H7 (cell line): ENCODE results near the gene PSMD13. TPM values are rescaled to one million over a fixed set of nuclear protein-coding genes. Genes with fewer than 3 reads are reported as not detected.
A peak's percentile ranks its signal among the peaks of the same experiment; 100 is the strongest.

Source experiments
- DNase-seq: peaks from one replicate; pipeline ENCODE4 v3.0.0; 2012
- H3K27me3 ChIP-seq: 2 replicates; pipeline ENCODE4 v1.6.0; 2011; ENCODE audit warnings: mild to moderate bottlenecking, low read length; ENCODE audit not compliant: control insufficient read depth, insufficient read depth
- H3K36me3 ChIP-seq: replicated peaks from 2 replicates; pipeline ENCODE4 v1.5.1; 2011; ENCODE audit warnings: low read length; ENCODE audit not compliant: control insufficient read depth, insufficient read depth
- H3K4me3 ChIP-seq: 2 replicates; pipeline ENCODE4 v1.5.1; 2011; ENCODE audit warnings: low read depth, mild to moderate bottlenecking, control low read depth, low read length, moderate library complexity; ENCODE audit not compliant: insufficient read depth
- total RNA-seq: library from RNA; depleted of rRNA; stranded (reverse); fragments of >200 nt; shearing (Covaris generic); gene quantifications from 2 replicates; pipeline ENCODE4 v1.2.3, GENCODE V29; 2014

PSMD13 gene
- total RNA-seq, 1 experiment from 2014 or later: 234 TPM

- peak; percentile 97 for DNase-seq
- H3K36me3 ChIP-seq: peaks cover 2% of the 10 kb centered on the region
- H3K4me3 ChIP-seq: peak within 1 kb of the TSS; percentile 54
- H3K27me3 ChIP-seq: peaks cover 12% of the 10 kb centered on the region
Measured at GRCh38 chr11:288478-289397, 52.0 kb downstream of the PSMD13 start, which contains the start of gene PGGHG. Gene PGGHG, plus strand, starts transcription at chr11:289126. Its CDS starts 691 bp downstream, at chr11:289817.

GRCh38 chr11:289398-289711 is 52.6 kb downstream of the PSMD13 start:
- peaks cover 12% of the 10 kb centered on the region for H3K27me3 ChIP-seq
- peaks cover 2% of the 10 kb centered on the region for H3K36me3 ChIP-seq
- peak overlapping the region; percentile 30 for H3K4me3 ChIP-seq
- no peak for DNase-seq

DNA sequence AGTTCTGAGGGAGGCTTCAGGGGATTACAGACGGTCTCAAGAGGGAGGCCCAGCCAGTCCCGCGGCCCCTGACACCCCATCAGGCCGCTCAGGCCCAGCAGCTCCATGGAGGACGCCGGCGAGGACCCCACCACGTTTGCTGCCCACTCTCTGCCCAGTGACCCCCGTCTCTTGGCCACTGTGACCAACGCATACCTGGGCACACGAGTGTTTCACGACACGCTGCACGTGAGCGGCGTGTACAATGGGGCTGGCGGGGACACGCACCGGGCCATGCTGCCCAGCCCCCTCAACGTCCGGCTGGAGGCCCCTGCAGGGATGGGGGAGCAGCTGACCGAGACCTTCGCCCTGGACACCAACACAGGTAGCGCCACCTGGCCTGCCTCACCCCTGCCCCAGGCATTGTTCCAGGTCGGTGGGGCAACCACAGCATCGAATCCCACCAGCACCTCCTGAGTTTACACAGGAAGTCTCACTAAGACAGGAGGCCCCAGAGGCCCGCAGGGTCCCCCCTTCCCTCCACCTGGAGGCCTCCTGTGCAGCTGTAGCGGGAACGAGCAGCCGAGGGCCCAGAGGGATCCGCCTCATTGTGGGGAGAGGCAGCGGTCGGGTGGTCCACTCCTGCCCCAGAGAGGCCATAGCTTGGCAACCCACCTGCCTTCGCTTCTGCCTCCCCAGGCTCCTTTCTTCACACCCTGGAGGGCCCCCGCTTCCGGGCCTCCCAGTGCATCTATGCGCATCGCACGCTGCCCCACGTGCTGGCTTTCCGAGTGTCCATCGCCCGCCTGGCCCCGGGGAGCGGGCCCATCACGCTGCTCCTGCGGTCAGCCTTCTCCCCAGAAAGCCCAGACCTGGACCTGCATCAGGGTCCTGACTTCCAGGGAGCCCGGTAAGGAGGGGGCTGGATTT is 53.2 kb downstream of the PSMD13 start:
- peaks cover 2% of the 10 kb centered on the region for H3K36me3 ChIP-seq
- peak overlapping the region; percentile 30 for H3K4me3 ChIP-seq
- peaks cover 12% of the 10 kb centered on the region for H3K27me3 ChIP-seq
- DNase-seq: peak; percentile 73

GRCh38 chr11:290621-291231 is 54.0 kb downstream of the PSMD13 start:
- peak; percentile 67 for DNase-seq
- Histone ChIP-seq H3K27me3 (peaks cover 12% of the 10 kb centered on the region), H3K36me3 (peaks cover 2% of the 10 kb centered on the region), H3K4me3 (no peak overlapping the region)

- Histone ChIP-seq H3K36me3 (peaks cover 2% of the 10 kb centered on the region), H3K27me3 (peaks cover 12% of the 10 kb centered on the region), H3K4me3 (no peak overlapping the region)
- peak; percentile 66 for DNase-seq
Measured at GRCh38 chr11:291281-292210, 54.8 kb downstream of the PSMD13 start.

DNA sequence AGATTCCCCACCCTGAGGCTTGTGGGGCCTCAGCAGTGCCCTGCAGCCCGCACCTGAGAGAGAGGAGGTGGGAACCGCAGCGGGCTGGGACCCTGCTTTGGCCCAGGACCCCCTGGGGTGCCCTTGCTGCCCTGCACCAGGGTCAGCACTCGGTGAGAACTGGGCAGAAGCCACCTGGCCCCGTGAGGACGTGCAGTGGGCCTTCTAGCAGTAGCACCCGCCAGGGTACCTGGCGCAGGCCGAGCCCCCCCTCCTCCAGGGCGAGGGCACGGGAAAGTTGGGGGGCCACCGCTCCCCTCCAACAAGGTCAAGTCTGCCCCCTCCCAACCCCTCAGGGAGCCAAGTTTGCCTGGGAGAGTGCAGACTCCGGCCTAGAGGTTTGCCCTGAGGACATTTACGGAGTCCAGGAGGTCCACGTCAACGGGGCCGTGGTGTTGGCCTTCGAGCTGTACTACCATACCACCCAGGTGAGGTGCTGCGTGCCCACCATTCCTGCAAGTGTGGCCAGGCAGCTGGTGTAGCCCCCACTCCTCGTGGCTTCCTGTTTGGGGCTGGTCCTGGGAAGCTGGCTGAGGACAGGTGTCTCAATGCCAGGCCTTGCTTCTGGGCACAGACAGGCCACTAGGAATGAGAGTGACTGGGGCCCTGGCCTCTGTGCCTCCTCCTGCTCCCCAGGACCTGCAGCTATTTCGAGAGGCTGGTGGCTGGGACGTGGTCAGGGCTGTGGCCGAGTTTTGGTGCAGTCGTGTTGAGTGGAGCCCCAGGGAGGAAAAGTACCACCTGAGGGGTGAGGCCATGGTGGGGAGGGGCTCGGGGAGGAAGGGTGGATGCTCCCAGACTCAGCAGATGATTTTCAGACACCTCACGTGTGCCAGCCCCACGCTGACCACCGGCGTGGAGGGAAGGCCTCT is 55.7 kb downstream of the PSMD13 start:
- DNase-seq: peak; percentile 30
- Histone ChIP-seq H3K27me3 (peaks cover 11% of the 10 kb centered on the region), H3K36me3 (peaks cover 2% of the 10 kb centered on the region), H3K4me3 (no peak overlapping the region)

GRCh38 chr11:293271-293851 is 56.6 kb downstream of the PSMD13 start:
- Histone ChIP-seq H3K27me3 (peaks cover 2% of the 10 kb centered on the region), H3K36me3 (peaks cover 2% of the 10 kb centered on the region), H3K4me3 (no peak overlapping the region)
- DNase-seq: peak; percentile 33

DNA sequence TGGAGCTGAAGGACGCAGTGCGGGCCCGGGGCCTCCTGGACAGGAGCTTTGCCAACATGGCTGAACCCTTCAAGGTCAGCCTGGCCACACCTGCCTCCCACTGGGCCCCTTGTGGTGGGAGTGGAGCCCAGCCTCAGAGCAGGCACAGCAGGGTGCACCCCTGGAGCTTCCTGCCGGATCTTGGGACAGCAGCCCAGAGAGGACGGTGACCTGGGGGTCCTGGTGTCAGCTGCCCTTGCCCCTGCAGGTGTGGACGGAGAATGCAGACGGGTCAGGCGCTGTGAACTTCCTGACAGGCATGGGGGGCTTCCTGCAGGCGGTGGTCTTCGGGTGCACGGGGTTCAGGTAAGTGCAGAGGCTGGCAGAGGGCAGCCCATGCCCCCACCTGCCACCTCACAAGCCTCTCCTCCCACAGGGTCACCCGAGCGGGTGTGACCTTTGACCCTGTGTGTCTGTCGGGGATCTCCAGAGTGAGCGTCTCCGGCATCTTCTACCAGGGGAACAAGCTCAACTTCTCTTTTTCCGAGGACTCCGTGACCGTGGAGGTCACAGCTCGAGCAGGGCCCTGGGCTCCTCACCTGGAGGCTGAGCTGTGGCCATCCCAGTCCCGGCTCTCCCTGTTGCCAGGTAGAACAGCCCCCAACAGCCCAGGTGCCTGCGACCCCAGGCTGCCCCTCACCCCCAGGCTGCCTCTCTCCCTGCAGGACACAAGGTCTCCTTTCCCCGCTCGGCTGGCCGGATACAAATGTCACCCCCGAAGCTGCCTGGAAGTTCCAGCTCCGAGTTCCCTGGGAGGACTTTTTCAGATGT is 57.3 kb downstream of the PSMD13 start:
- peak; percentile 35 for DNase-seq
- peaks cover 2% of the 10 kb centered on the region for H3K36me3 ChIP-seq
- no peak overlapping the region for H3K4me3 ChIP-seq
- H3K27me3 ChIP-seq: no peaks in the 10 kb centered on the region

GRCh38 chr11:294780-295179 is 58.0 kb downstream of the PSMD13 start:
- Histone ChIP-seq H3K27me3 (no peaks in the 10 kb centered on the region), H3K4me3 (no peak overlapping the region), H3K36me3 (peaks cover 2% of the 10 kb centered on the region)
- DNase-seq: peak; percentile 31

- peak; percentile 44 for DNase-seq
- no peaks in the 10 kb centered on the region for H3K27me3 ChIP-seq
- H3K4me3 ChIP-seq: no peak overlapping the region
- peaks cover 2% of the 10 kb centered on the region for H3K36me3 ChIP-seq
Measured at GRCh38 chr11:295351-296170, 58.8 kb downstream of the PSMD13 start.

- Histone ChIP-seq H3K36me3 (peaks cover 2% of the 10 kb centered on the region), H3K4me3 (no peak overlapping the region), H3K27me3 (no peaks in the 10 kb centered on the region)
- peak; percentile 55 for DNase-seq
Measured at GRCh38 chr11:296171-297050, 59.6 kb downstream of the PSMD13 start.
